ENCODE measurements around the gene PIGN. TPM values are rescaled to one million over a fixed set of nuclear protein-coding genes. Genes with fewer than 3 reads are reported as not detected.

Gene PIGN
- total and polyA plus RNA-seq, 2 donors (not counting 3 experiments of a cell fraction or from before 2014, with no cell fraction given): 13.7 to 26.1 TPM

- intact Hi-C loops (cut with micrococcal nuclease) (no loop called here), dilution Hi-C loops (cut with MboI; ENCODE audit: extremely low pct_ligation_motif_present, low sequenced_read_pairs) (no loop called here)
- no peaks in the 10 kb centered on the region for H3K9me1 ChIP-seq (replicated peaks; ENCODE audit: control insufficient read depth, extremely low read depth, insufficient read depth, low read length)
- no peak overlapping the region for H3K27ac ChIP-seq (ENCODE audit: insufficient read depth, low read depth, low read length)
- POLR2A ChIA-PET: no interaction called here
- no peak overlapping the region for H3K9ac ChIP-seq (replicated peaks; ENCODE audit: extremely low read depth, insufficient read depth, low read length)
- TF ChIP-seq FOS (IDR thresholded peaks at IDR 0.05; ENCODE audit: borderline replicate concordance, insufficient read depth, low read length) (no peak), EZH2 (IDR thresholded peaks at IDR 0.05; ENCODE audit: borderline replicate concordance, low read depth, low read length, severe bottlenecking) (no peak), MAX (IDR thresholded peaks at IDR 0.05; ENCODE audit: insufficient read depth, insufficient read length) (no peak), MYC (IDR thresholded peaks at IDR 0.05; ENCODE audit: low read depth, low read length) (no peak), POLR2AphosphoS5 (IDR thresholded peaks at IDR 0.05; ENCODE audit: insufficient read depth, low read depth, low read length) (no peak), GATA2 (IDR thresholded peaks at IDR 0.05; ENCODE audit: insufficient read depth, insufficient read length, low read depth, low read length) (no peak), POLR2A (IDR thresholded peaks at IDR 0.05; ENCODE audit: low read depth, low read length) (no peak), JUN (IDR thresholded peaks at IDR 0.05; ENCODE audit: borderline replicate concordance, insufficient read depth, insufficient read length, low read depth) (no peak)
- TF ChIP-seq, protein P1, sequence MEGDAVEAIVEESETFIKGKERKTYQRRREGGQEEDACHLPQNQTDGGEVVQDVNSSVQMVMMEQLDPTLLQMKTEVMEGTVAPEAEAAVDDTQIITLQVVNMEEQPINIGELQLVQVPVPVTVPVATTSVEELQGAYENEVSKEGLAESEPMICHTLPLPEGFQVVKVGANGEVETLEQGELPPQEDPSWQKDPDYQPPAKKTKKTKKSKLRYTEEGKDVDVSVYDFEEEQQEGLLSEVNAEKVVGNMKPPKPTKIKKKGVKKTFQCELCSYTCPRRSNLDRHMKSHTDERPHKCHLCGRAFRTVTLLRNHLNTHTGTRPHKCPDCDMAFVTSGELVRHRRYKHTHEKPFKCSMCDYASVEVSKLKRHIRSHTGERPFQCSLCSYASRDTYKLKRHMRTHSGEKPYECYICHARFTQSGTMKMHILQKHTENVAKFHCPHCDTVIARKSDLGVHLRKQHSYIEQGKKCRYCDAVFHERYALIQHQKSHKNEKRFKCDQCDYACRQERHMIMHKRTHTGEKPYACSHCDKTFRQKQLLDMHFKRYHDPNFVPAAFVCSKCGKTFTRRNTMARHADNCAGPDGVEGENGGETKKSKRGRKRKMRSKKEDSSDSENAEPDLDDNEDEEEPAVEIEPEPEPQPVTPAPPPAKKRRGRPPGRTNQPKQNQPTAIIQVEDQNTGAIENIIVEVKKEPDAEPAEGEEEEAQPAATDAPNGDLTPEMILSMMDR (IDR thresholded peaks at IDR 0.05; ENCODE audit: extremely low read depth in 1 of 2, insufficient read depth in 1 of 2, low read depth in 1 of 2, low read length in 2 of 2): no peak
- BruUV-seq (replicated peaks): no TSS peak
- FAIRE-seq (no peak), DNase-seq (ENCODE audit: low read depth, low spot score) (no peak)
- no peaks in the 10 kb centered on the region for H3K9me3 ChIP-seq (replicated peaks; ENCODE audit: control insufficient read depth, insufficient read depth, low read length)
- H3K36me3 ChIP-seq (ENCODE audit: control insufficient read depth in 2 of 2, extremely low read depth in 1 of 2, insufficient read depth in 2 of 2, low read length in 2 of 2): no peaks in the 10 kb centered on the region
- no peak overlapping the region for H2AFZ ChIP-seq (ENCODE audit: low read depth, low read length)
- no peak overlapping the region for H3K4me3 ChIP-seq (replicated peaks in 1 of 3; ENCODE audit: insufficient read depth in 1 of 3, low read depth in 1 of 3, low read length in 3 of 3)
- no peak overlapping the region for H3K4me2 ChIP-seq (ENCODE audit: insufficient read depth, low read length)
- H3K27me3 ChIP-seq (ENCODE audit: control insufficient read depth in 2 of 2, insufficient read depth in 2 of 2, low read length in 2 of 2): no peaks in the 10 kb centered on the region
- no peaks in the 10 kb centered on the region for H3K79me2 ChIP-seq (ENCODE audit: control insufficient read depth, insufficient read depth, low read length)
- peaks cover 14% of the 10 kb centered on the region for H3K4me1 ChIP-seq (ENCODE audit: control insufficient read depth, extremely low read depth, insufficient read depth, low read length)
- CTCF ChIA-PET: interaction anchor here (0.9 kb wide), 1 partner anchor 16 kb away, joined by 3 read pairs; no protein-coding TSS in a partner anchor
- H4K20me1 ChIP-seq (replicated peaks; ENCODE audit: control insufficient read depth, extremely low read depth, insufficient read depth, low read length): no peaks in the 10 kb centered on the region
Observed at GRCh38 chr18:62088156-62088555, 98.7 kb downstream of the PIGN start.

All from endothelial cell of umbilical vein (primary cell).